HK-2 (cell line): ENCODE results near the gene DAZAP1.

Experiments
- DNase-seq: peaks from one replicate; pipeline ENCODE4 v3.0.0-alpha.2; 2018; ENCODE audit not compliant: unreplicated experiment

Gene DAZAP1

DNA sequence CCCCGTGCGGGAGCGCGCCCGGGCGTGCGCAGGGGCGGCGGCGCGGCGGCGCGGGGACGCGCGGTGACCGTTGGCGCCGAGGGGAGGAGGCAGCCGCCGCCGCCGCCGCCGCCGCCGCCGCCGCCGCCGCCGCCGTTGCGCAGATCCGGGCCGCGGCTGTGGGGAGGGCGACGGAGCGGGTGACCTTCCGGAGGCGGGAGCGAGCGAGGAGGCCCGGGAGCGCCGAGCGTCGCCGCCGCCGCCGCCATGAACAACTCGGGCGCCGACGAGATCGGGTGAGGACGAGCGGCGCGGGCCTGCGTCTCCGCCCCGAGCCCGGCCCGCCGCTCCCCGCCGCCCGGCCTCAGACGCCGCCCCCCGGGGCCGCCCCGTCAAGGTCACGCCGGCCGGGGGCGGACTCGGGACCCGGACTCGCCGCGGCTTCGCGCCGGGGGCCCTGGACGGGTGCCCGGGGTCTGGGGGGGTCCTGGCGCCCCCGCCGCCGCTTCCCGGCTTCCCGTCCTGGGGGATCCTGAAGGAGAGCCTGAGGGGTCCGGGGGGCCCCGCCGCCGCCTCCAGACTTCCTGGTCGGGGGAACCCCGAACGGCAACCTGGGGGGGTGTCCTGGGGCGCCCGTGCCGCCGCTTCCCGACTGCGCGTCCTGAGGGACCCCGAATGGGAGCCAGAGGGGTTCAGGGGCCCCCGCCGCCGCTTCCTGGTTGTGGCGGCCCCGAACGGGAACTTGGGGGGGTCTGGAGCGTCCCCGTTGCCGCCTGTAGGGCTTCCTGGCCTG is at the start of gene DAZAP1:
DAZAP1 (plus strand) TSS at position 59 of the 772 bp plus-strand sequence; CDS start at position 247, 188 bp downstream.
- peak; percentile 35 for DNase-seq

DNA sequence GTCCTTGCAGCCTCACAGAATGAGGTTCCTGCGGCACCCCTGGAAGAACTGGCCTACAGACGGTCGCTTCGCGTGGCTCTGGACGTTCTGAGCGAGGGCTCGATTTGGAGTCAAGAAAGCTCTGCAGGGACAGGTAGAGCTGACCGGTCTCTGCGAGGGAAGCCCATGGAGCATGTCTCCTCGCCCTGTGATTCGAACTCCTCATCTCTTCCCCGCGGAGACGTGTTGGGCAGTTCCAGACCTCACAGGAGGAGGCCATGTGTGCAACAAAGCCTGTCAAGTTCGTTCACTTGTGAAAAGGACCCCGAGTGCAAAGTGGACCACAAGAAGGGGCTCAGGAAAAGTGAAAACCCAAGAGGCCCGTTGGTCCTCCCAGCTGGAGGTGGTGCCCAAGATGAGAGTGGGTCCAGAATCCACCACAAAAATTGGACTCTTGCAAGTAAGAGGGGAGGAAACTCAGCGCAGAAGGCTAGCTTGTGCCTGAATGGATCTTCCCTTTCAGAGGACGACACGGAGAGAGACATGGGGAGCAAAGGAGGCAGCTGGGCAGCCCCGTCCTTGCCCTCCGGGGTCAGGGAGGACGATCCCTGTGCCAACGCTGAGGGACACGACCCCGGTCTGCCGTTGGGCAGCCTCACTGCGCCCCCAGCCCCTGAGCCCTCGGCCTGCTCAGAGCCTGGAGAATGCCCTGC is 47.1 kb upstream of the DAZAP1 start:
- DNase-seq = no peak

DNA sequence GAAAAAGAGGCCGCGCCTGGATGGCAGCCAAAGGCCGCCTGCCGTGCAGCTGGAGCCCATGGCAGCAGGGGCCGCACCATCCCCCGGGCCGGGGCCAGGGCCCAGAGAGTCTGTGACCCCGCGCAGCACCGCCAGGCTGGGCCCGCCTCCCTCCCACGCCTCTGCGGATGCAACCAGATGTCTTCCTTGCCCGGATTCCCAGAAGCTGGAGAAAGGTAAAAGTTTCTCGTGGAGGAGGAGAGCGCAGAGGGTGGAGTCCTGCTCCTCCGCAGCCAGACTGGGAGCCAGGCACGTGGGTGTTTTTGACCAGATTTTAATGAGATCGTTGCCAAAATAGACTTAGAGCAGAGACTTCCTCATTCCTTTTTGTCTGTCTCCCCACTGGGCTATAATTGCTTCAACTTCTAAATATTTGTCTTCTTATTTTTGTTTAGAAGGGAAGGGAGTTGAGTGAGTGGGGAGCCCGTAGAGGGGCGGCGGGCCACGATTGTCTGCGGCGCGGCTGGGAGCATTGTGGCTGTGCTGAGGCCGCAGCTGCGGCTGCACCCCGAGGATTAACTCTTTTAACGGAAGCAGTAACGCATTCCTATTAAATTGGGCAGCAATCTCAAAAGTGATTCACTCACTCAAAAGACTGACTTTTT is 46.4 kb upstream of the DAZAP1 start:
- no peak for DNase-seq

DNA sequence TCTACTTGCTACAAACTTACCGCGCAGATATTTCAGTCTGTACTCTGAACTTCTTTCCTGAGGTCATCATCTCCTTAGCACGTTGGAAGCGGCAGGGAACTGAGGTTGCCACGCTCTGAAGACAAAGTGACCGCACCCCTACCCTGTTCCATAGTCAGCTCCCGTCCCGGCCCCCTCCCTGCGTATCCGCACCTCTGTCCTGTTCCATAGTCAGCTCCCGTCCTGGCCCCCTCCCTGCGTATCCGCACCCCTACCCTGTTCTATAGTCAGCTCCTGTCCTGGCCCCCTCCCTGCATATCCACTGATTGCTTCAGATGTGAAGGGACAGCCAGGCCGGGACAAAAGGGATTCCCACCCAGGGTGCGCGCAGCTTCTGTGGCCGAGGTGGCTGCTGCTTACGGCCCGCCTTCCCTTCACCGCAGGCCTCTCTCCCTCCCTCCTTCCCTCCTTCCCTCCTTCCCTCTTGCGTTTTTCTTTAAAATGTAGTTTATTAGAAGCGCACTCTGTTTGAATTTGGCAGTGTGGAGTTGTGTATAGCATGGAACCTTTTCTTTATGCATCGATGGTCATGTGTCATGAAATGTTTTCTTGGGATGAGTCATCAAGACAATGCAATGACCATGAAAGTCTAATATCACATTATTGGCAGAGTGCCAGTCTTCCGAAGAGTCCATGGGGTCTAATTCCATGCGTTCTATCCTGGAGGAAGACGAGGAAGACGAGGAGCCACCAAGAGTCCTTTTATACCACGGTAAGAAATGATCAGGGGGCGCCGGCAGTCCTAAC is 45.6 kb upstream of the DAZAP1 start:
- no peak for DNase-seq

DNA sequence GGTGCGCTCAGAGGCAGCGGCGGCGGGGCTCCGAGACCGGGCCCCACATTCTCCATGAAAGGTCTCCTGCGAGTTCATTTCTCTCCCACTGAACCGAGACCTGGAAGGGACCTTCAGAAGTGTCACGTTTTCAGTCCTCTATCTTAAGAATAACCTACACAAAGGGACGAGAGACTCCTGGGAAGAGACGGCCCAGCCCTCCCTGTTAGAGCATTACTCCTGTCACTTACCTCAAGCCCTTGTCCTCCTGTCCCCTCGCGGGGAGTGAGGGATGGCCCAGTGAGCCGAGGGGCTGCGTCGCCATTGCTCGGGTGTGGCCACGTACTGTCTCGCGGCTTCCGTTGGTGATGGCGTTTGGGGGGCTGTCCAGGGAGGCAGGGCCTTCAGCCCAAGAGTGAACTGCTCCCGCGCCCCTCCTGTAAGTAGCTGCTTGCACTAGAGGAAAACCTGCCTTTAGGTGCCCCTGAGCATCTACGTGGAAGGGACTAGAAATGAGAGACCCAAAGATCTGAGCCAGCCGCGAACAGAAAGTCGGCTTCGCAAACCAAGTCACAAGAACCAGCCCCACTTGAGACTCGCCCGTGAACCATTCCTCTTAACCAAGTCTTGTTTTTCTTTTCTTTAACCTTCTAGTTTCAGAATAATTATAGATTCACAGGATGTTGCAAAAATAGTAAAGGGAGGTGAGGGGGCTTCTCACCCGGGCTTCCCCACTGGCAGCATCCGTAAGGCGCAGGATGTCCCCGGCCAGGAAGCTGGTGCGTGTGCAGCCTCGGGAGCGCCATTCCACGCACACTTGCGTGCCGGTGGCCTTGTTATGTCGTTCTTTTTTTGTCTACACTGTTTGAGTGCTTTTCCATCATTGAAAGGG is 44.8 kb upstream of the DAZAP1 start:
- no peak for DNase-seq

DNA sequence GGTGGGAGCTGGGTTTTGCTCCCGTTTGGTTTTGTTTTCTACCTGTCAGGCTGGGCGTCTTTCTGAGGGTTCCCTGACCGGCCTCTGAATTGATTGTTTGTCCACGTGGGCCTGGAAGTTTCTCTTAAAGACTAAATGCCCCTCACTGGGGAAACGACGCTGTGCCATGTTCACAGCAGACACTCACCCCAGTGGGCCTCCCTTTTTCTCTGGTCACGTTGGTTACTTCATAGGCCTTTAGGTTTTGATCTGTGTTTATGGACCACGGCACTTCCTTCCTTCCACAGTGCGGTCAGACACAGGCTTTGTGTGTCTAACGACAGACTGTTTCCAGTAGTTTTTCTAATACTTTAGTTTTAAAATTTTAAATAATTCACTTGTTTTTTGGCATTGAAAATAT is 43.8 kb upstream of the DAZAP1 start:
- no peak for DNase-seq

DNA sequence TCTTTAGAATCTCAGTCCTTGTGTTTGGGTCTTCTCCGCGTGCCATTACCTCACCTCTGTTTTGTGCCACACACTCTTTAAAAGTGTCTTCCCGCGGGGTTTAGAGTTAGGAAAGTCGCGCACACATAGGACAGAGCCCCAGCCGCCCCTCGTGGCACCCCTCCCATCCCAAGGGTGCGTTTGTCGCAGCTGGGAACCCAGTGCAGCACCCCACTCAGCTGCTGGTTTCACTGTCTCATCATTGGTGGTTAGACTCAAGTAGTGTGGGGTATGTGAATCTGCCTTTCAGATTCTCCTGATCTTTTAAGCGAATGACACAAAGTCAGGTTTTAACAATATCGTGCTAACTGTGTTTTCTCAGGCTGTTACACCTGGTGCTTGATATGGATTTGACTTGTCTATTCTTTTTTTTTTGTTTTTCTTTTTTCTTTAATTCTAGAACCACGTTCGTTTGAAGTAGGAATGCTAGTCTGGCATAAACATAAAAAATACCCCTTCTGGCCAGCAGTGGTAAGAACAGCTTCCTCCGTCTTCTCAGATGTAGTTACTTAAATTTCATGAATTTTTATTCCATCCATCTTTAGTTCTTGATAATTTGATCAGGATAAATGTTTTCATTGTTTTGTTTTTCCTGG is 43.2 kb upstream of the DAZAP1 start:
- no peak for DNase-seq

DNA sequence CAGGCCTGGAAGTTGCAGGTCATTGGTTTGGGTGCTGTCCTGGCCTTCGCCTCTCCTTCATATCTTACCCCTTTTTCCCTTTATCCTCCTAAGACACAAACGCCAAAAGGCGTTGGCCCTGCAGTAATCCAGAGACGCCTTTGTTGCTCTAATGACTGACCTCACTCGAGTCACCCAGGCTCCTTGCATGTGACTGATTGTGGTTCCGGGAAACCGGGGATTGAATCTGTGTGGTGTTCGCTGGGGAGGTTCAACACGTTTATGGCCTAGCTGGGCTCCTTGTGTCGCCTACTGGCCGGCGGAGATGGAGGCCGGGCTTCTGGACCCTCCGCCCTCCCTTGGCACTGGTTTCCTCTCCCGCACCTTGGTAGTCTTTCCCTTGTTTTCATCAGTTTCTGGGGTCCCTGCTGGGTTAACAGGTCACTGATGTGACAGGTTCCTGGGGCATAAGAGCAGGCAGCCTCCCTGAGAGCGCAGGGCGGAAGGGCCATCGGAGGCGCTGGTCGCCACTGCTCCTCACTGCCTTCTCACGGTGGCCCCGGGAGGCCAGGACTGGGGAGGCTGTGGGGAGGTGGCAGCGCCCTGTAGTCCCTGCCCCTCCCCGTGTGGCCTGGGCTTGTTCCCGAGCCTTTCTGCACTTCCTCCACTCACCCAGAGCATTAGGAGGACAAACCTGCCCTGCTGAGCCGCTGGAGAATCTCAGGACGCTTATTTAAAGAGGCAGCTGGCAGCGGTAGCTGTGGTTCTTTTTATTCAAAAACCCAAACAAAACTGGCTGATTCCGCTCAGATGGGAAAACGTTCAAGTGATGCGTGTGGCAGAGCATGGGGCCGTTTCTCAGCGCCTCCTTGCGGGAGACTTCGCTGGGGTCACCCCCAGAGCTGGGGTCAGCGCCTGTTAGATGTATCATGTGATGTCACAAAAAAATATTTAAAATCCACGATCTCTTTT is 41.8 kb upstream of the DAZAP1 start:
- no peak for DNase-seq

DNA sequence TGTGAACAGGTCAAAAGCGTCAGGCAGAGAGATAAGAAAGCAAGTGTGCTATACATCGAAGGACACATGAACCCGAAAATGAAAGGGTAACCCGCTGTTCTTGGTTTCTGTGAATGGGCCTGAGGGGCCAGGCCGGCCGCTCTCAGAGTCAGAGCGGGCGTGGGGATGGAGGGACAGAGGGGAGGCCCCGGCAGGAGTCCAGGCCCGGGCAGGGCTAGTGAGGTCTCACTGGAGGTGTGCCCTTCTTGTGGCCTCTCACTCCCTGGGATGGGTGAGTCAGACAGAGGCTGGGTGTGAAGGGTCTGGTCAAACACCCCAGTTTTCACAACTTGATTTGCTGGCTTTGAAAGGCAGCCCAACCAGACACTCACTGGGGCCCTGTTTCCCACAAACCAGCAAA is 41.1 kb upstream of the DAZAP1 start:
- no peak for DNase-seq

DNA sequence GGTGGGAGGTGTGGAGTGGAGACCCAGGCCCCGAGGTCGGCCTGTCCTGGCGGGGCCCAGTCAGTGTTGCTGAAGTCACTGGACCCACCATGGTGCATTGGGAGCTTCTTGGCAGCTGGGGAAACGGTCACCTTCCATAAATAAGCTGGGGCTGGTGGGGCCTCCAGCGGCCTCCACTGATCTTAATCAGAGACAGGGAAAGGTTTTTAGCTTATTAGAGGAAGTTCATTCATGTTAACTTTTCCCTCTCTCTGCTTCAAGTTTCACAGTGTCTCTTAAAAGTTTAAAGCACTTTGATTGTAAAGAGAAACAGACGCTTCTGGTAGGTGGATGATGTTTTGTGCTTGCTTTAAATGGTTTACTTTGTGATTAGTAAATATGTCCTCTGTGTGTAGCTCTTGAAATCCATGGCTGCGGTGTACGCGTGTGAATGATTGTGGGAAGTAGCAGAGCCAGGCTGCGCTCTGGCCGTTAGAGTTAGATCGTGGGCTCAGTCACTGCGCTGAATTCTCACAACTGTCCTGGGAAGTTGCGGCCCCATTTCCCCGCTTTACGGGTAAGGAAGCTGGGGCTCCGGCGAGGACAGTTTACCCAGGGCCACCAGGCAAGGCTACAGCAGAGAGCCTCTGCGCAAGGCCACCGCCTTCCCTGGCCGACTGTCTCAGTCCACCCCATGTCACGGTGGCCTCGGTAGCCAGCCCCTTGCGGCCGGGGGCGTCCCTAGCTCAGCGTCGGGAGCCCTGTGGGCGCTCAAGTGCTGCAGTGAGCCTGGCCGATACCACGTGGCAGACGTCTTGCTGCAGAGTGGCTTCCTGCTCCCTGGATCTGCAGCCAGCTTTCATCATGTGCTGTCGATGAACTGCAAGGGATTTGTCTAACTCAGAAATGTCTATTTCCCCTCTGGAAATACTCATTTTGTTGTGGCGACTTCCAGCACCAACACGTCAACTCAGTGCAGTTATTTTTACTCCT is 40.2 kb upstream of the DAZAP1 start:
- no peak for DNase-seq

DNA sequence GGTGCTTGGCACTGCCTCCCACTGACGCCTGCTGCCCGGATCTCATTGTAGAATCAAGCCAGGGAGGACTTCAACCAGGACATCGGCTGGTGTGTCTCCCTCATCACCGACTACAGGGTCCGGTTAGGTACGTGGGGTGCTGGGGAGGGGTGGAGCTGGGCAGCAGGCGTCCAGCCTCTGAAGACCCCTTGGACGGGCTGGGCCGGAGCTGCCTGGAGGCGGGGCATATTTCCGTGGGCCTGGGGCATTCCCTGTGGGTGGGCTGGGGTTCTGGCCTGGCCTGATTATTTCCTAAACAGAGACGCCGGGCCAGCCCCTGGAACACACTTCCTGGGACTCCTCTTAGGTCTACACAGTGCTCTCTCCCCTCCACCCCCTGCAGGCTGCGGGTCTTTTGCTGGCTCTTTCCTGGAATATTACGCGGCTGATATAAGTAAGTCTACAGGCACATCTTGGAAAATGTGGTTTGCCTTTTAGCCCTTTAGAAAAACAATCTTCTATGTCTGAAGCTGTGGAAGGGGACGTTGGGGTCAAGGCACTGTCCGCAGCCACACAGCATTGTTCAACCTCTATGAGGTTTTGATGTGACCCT is 38.1 kb upstream of the DAZAP1 start:
- DNase-seq = no peak

DNA sequence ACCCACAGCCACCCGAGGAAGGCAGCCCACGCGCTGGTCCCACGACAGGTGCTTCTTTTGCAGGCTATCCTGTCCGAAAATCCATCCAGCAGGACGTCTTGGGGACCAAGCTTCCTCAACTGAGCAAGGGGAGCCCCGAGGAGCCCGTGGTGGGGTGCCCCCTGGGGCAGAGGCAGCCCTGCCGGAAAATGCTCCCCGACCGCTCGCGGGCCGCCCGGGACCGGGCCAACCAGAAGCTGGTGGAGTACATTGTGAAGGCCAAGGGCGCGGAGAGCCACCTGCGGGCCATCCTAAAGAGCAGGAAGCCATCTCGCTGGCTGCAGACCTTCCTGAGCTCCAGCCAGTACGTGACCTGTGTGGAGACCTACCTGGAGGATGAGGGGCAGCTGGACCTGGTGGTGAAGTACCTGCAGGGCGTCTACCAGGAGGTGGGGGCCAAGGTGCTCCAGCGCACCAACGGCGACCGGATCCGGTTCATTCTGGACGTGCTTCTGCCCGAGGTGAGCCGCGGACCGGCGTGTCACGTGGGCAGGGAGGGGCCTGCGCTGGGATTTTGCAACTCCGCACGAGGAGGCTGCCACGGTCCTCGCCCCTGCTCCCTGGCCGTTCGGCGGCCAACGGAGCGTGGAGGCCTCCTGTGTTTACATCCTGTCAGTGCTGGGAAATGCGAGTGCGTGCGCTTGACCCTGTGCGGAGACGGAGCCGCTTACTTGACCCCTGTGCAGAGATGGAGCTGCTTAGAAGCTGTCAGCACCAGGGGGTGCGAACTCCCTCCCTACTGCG is 36.6 kb upstream of the DAZAP1 start:
- DNase-seq = no peak

DNA sequence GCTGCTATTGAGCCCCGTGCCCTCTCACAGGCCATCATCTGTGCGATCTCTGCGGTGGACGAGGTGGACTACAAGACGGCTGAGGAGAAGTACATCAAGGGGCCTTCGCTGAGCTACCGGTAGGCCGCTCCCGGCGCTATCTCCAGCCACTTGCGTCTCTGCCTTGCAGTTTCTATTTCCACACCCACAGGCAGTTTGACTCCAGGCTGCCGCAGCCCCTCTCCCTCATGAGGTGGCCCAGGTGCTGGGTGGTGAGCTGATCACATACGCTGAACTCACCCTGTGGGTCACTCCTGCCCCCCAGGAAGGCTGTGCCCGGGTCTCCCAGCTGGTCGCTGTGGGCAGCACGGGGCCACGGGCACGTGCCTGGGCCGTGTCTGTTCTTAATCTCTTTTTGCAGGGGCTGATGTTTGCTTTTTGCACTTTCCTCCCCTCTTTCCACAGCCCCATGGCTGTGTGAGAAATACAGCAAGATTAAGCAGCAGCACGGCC is 34.3 kb upstream of the DAZAP1 start:
- no peak for DNase-seq

DNA sequence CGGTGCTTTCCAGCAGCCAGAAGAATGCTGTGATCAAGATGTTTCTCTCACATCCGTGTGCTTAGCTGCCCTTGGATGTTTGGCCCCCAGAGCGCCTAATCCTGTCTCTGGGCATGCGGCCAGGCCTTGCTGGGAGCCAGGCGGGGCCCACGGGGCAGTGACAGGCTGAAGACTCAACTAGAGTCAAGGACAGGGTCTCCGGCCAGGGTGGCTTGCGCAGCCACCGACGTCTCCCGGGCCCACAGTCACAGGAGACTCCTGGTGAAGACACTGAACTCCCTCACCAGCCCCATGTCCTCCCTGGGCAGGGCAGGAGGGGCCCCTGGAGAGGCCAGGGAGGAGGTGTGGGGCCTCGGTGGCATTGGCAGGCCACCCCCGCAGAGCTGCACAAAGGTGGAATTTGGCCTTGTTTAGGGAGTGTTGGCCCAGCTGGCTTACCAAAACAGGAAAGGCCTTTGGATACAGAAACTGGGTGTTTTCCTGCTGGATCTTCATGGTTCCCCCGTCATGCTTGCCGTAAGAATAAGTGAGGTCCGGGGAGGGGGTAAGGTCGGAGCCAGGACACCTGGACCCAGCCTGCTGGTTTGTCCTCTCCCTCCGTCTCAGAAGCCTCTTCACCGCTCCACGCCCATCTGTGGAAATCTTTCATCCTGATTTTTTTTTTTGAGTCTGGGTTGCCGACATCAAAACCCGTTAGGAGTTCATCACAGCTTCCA is 33.7 kb upstream of the DAZAP1 start:
- no peak for DNase-seq

DNA sequence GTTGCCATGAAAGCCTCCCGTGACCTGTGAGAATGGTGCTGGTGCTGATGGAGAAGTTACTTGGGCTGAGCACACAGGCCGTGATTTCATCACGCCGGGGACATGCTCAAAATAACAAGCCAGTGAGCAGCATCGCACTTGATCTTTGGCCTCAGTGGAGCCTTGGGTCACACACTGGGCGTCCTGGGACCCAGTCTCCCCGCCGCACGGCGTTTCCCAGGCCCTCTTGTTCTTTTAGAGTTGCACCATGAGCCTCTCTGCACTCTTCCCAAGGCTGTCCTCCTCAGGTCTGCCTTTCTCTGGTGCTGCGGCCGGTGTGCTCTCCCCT is 33.2 kb upstream of the DAZAP1 start:
- no peak for DNase-seq

DNA sequence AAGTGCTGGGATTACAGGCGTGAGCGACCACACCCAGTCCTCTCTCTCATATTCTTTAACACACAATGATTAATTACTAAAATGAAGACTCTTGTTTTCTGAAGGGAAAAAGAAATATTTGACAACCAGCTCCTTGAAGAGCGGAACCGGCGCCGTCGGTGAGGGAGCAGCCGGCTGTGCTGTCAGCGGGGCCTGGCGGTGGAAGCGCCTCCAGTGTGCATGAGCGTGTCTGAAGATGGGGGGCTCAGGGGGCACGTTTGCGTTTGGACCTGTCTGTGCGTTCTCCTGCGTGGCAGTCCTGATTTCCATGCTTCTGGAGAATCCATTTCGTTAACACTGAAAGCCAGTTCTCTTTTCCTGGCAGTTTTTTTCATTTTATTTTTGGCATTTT is 31.0 kb upstream of the DAZAP1 start:
- DNase-seq = no peak
